Testis (tissue), 3 donors: ENCODE measurements around the gene KRTAP5-3. TPM values are rescaled to one million over a fixed set of nuclear protein-coding genes. Genes with fewer than 3 reads are reported as not detected.

ENCODE experiments used
- DNase-seq: peaks from one replicate; pipeline ENCODE4 v3.0.0-alpha.2; 2019
- H3K27ac ChIP-seq, 2 donors: fragments of 200-600 bp; sonication (generic); one replicate each; pipeline ENCODE4 v1.5.1; 2019
- H3K27me3 ChIP-seq: fragments of 200-600 bp; sonication (generic); one replicate; pipeline ENCODE4 v1.5.1; 2019
- H3K36me3 ChIP-seq: fragments of 200-600 bp; sonication (generic); one replicate; pipeline ENCODE4 v1.5.1; 2017; ENCODE audit warnings: low read depth; ENCODE audit errors: missing control alignments
- H3K4me1 ChIP-seq: fragments of 200-600 bp; sonication (generic); one replicate; pipeline ENCODE4 v1.5.1; 2019
- H3K4me3 ChIP-seq, 2 donors: fragments of 200-600 bp; sonication (generic); one replicate each; pipeline ENCODE4 v1.5.1; 2017 to 2019
- H3K9me3 ChIP-seq: fragments of 200-600 bp; sonication (generic); one replicate; pipeline ENCODE4 v1.5.1; 2017
- POLR2A ChIP-seq: fragments of 450-650 bp; IDR thresholded peaks from one replicate; pipeline ENCODE4 v1.6.1; 2017; ENCODE audit warnings: antibody characterized with exemption, mild to moderate bottlenecking, moderate library complexity
- WGBS, 2 donors: methylation state at CpG; one replicate each; pipeline ENCODE4 v1.1.5; 2018; 5-methylcytosine and 5-hydroxymethylcytosine counted together
- intact Hi-C: fragments of 100-400 bp; cut with DNase I; formaldehyde crosslinking; loops from one replicate; pipeline ENCODE4 v1.15.1; 2023; ENCODE audit warnings: low total_unique reads
- polyA plus RNA-seq: library from polyadenylated mRNA; stranded (reverse); fragments of 350-450 nt; fragmentation: Illumina TruSeq; extraction: RNeasy Lipid Tissue Mini Kit (QIAGEN cat#74804); gene quantifications from one replicate; pipeline ENCODE4 v1.2.3, GENCODE V29; 2014; ENCODE audit warnings: low read depth, low replicate concordance; ENCODE audit not compliant: insufficient read depth
- total RNA-seq, 2 donors: library from RNA; depleted of rRNA; stranded (reverse); fragments of >200 nt; gene quantifications; one replicate each; pipeline ENCODE4 v1.2.3, GENCODE V29; 2016
- TF ChIP-seq, protein P1 (sequence below), 3 experiments: fragments of 450-650 bp in 2 of 3; fragments of 200-600 bp in 1 of 3; sonication (generic) in 1 of 3; IDR thresholded peaks; one replicate each; pipeline ENCODE4 v1.5.1; 2016 to 2019; ENCODE audit warnings: antibody characterized with exemption in 3 of 3, mild to moderate bottlenecking in 2 of 3, moderate library complexity in 1 of 3

KRTAP5-3 gene
- total and polyA plus RNA-seq, 3 donors from 2014 or later: not detected

DNA sequence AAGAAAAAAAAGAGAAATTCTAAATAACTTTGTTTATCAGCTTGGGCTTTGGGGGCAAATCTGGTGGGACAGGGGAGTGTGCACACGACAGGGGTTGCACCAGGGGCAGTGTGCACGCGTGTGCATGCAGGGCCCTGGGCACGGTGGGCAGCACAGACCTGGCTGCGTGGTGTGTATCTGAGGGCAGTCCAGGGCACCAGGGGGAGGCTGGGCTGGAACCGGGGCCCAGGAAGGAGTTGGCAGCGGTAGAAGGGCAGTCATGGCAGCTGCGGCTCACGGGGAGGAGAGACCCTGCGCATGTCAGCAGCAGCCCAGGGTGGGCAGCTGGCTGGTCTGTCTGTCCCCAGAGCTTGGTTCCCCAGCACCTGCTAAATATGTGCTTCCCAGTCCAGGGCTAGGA lies 25.6 kb upstream of the KRTAP5-3 start:
- no peaks in the 10 kb centered on the region for H3K9me3 ChIP-seq
- peaks cover 4% of the 10 kb centered on the region for H3K4me1 ChIP-seq
- TF ChIP-seq, protein P1, sequence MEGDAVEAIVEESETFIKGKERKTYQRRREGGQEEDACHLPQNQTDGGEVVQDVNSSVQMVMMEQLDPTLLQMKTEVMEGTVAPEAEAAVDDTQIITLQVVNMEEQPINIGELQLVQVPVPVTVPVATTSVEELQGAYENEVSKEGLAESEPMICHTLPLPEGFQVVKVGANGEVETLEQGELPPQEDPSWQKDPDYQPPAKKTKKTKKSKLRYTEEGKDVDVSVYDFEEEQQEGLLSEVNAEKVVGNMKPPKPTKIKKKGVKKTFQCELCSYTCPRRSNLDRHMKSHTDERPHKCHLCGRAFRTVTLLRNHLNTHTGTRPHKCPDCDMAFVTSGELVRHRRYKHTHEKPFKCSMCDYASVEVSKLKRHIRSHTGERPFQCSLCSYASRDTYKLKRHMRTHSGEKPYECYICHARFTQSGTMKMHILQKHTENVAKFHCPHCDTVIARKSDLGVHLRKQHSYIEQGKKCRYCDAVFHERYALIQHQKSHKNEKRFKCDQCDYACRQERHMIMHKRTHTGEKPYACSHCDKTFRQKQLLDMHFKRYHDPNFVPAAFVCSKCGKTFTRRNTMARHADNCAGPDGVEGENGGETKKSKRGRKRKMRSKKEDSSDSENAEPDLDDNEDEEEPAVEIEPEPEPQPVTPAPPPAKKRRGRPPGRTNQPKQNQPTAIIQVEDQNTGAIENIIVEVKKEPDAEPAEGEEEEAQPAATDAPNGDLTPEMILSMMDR (IDR thresholded peaks at IDR 0.05): no peak
- no peak for TF ChIP-seq POLR2A
- H3K4me3 ChIP-seq: no peak overlapping the region
- DNase-seq: no peak
- no peaks in the 10 kb centered on the region for H3K27me3 ChIP-seq
- intact Hi-C loops: no loop called here
- 63 to 79% methylated on average over 9 to 10 of the region's 10 CpGs for WGBS, 2 donors
- H3K36me3 ChIP-seq: no peaks in the 10 kb centered on the region
- H3K27ac ChIP-seq: no peak overlapping the region

DNA sequence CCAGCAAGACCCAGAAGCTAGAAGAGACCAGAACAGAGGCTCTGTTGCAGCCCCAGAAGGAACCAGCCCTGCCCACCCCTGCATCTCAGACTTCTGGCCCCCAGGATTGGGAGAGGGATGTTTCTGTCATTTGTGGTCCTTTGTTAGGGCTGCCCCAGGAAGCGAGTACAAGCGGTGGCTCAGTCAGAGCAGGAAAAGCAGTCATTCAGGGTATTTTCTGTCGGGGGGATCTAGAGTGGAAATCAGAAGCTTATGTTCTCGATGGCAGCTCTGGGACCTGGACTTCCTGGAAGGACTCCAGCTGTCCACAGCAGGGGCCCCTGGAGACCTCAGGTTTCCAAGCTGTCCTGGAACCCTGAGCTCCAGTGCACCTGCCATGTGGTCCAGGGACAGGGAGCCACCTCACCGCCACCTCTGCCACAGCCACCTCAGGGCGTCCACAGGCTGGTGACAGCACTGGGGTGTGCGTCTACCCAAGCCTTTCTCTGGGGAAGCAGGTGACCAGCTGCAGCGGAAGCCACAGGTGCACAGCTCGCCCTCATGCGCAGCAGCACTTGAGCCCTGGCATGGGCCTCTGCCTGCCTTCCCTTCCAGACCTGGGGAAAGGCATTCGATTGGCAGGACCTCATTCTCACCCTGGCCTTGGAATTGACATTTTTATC lies 23.9 kb upstream of the KRTAP5-3 start:
- WGBS, 2 donors: 65 to 72% methylated on average over 5 to 11 of the region's 11 CpGs
- DNase-seq: no peak
- Histone ChIP-seq H3K4me3 (no peak overlapping the region), H3K27me3 (no peaks in the 10 kb centered on the region), H3K4me1 (peaks cover 4% of the 10 kb centered on the region), H3K27ac (no peak overlapping the region), H3K36me3 (no peaks in the 10 kb centered on the region), H3K9me3 (no peaks in the 10 kb centered on the region)
- intact Hi-C loops: no loop called here
- no peak for TF ChIP-seq POLR2A

DNA sequence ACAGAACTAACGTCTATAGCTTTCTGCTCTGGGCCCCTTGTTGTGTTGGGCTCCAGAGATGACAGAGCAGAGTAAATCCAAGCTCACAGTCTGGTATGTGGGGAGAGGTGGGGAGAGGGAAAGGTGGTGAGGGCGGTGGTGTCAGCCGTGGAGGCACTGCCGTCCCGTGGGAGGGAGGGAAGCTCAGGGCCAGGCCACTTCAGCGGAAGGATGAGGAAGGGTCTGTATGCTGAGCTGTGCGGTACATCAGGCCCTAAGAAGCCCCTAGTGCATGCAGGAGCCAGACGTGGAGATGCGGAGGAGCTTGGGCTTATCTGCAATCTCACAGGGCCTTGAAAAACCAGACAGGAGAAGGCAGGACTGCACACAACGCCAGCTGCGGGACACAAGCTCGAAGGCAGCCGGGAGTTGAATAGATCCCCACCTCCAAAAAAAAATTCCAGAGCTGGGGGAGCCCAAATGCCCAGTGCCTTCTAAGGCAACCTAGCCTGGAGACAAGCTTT lies 22.9 kb upstream of the KRTAP5-3 start:
- Histone ChIP-seq H3K27me3 (no peaks in the 10 kb centered on the region), H3K4me3 (no peak overlapping the region), H3K4me1 (peaks cover 4% of the 10 kb centered on the region), H3K36me3 (no peaks in the 10 kb centered on the region), H3K9me3 (no peaks in the 10 kb centered on the region), H3K27ac (no peak overlapping the region)
- intact Hi-C loops: no loop called here
- no peak for DNase-seq
- 53 to 58% methylated on average over 12 to 13 of the region's 13 CpGs for WGBS, 2 donors
- TF ChIP-seq, protein P1 (IDR thresholded peaks at IDR 0.05): no peak
- TF ChIP-seq POLR2A: no peak

DNA sequence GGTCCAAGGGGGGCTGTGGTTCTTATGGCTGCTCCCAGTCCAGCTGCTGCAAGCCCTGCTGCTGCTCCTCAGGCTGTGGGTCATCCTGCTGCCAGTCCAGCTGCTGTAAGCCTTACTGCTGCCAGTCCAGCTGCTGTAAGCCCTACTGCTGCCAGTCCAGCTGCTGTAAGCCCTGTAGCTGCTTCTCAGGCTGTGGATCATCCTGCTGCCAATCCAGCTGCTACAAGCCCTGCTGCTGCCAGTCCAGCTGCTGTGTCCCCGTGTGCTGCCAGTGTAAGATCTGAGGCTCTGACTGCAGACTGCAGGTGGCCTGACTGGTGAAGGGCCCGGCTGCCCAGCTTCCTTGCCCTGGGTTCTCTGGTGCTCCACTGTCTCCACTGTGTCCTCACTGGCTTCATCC lies 22.0 kb upstream of the KRTAP5-3 start:
- Histone ChIP-seq H3K36me3 (no peaks in the 10 kb centered on the region), H3K4me1 (peaks cover 4% of the 10 kb centered on the region), H3K27ac (no peak overlapping the region), H3K4me3 (no peak overlapping the region), H3K27me3 (no peaks in the 10 kb centered on the region), H3K9me3 (no peaks in the 10 kb centered on the region)
- no peak for TF ChIP-seq POLR2A
- TF ChIP-seq, protein P1 (IDR thresholded peaks at IDR 0.05): no peak
- no peak for DNase-seq
- WGBS, 2 donors: 67% methylated on average over 2 of the region's 2 CpGs; no CpG with 5 or more reads in 1 of the 2 donors
- intact Hi-C loops: no loop called here

DNA sequence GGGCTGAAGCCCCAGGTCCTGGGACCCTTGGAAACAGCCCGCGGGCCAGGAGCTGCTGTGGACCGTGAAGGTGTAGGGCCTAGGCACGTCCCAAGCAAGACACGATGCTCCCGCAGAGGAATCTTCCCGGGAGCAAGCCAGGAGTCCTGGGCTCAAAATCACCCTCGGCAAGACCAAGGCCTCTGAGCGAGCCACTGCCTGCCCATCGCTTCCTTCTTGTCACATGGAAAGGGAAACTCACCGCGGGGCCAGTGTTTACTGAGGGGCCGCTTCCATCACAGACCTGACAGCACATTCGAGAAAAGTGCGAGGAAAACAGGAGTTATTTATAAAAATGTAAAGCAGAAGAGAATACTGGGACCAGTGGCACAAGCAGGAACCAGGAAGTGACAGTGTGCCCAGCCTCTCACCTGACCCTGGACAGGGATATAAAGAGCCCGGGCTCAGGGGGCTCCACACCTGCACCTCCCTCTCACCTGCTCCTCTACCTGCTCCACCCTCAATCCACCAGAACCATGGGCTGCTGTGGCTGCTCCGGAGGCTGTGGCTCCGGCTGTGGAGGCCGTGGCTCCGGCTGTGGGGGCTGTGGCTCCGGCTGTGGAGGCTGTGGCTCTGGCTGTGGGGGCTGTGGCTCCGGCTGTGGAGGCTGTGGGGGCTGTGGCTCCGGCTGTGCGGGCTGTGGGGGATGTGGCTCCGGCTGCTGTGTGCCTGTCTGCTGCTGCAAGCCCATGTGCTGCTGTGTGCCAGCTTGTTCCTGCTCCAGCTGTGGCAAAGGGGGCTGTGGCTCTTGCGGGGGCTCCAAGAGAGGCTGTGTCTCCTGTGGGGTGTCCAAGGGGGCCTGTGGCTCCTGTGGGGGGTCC lies 21.3 kb upstream of the KRTAP5-3 start, which contains the start of gene KRTAP5-5:
TSS of gene KRTAP5-5 (plus strand) at position 450 of the 860 bp plus-strand sequence. CDS start at position 516, 66 bp downstream.
- Histone ChIP-seq H3K4me1 (peaks cover 4% of the 10 kb centered on the region), H3K27me3 (no peaks in the 10 kb centered on the region), H3K4me3 (no peak within 1 kb of the TSS), H3K36me3 (no peaks in the 10 kb centered on the region), H3K27ac (no peak within 1 kb of the TSS), H3K9me3 (no peaks in the 10 kb centered on the region)
- no peak for DNase-seq
- 57 to 63% methylated on average over 17 to 18 of the region's 26 CpGs for WGBS, 2 donors
- TF ChIP-seq, protein P1 (IDR thresholded peaks at IDR 0.05): no peak
- no peak for TF ChIP-seq POLR2A
- intact Hi-C loops: no loop called here
